Pancreas (tissue), 10 donors: ENCODE data around the gene FAM186B. TPM values are rescaled to one million over a fixed set of nuclear protein-coding genes. Genes with fewer than 3 reads are reported as not detected.

Experiments used
- ATAC-seq, 4 donors: fragments of 200-7000 bp; cut with Tn5 transposase; one replicate each; pipeline versions ENCODE4 v1.8.0 to v1.9.1; 2020; ENCODE audit warnings: mild to moderate bottlenecking in 4 of 4, moderate library complexity in 4 of 4
- DNase-seq, 6 donors: peaks; one replicate each; pipeline ENCODE4 v3.0.0-alpha.2; 2020
- FAIRE-seq: peaks from 2 replicates; lab custom pipeline; 2012; peaks lifted over from hg19 to GRCh38; lab: Jason Lieb, UNC
- H3K27ac ChIP-seq, 4 donors: fragments of 200-600 bp; sonication (generic); 1 replicate in 3 of 4; 2 replicates in 1 of 4; pipeline versions ENCODE4 v1.5.0 to v1.8.0; 2020
- H3K27me3 ChIP-seq, 4 donors: fragments of 200-600 bp; one replicate each; pipeline ENCODE4 v1.8.0; 2021
- H3K36me3 ChIP-seq, 3 donors: fragments of 200-600 bp; sonication (generic) in 1 of 3; one replicate each; pipeline versions ENCODE4 v1.5.0 to v1.8.0; 2020 to 2021
- H3K4me1 ChIP-seq, 3 donors: fragments of 200-600 bp; one replicate each; pipeline ENCODE4 v1.8.0; 2021
- H3K4me3 ChIP-seq, 4 donors: fragments of 200-600 bp; sonication (generic) in 2 of 4; one replicate each; pipeline versions ENCODE4 v1.5.0 to v1.8.0; 2020 to 2021
- H3K9me3 ChIP-seq, 4 donors: fragments of 200-600 bp; one replicate each; pipeline ENCODE4 v1.8.0; 2021
- WGBS, 2 donors: extraction: QIAGEN DNeasy Blood & Tissue Kit; methylation state at CpG; one replicate each; pipeline ENCODE4 v1.1.7; 2013; 5-methylcytosine and 5-hydroxymethylcytosine counted together
- intact Hi-C, 3 donors: fragments of 100-400 bp; cut with DNase I; formaldehyde crosslinking; loops; one replicate each; pipeline versions ENCODE4 v1.11.1 to v1.14.2; 2022
- polyA plus RNA-seq, 2 donors: library from polyadenylated mRNA; stranded (reverse); fragments of 200-250 nt; gene quantifications; one replicate each; pipeline ENCODE4 v1.2.3, GENCODE V29; 2013
- total RNA-seq, 6 donors: library from RNA; stranded (reverse); fragmentation: NEBNext Ultra II Directional in 4 of 6; extraction: Animal tissue kit (Norgen Biotek cat#: 25700) in 4 of 6; gene quantifications; one replicate each; pipeline versions ENCODE4 v1.2.1 to v1.2.4, GENCODE V29; 2021 to 2023
- TF ChIP-seq, protein P1 (sequence below), 4 donors: fragments of 200-600 bp; sonication (generic) in 3 of 4; IDR thresholded peaks; one replicate each; pipeline versions ENCODE4 v1.5.0 to v1.8.0; 2021; ENCODE audit warnings: antibody characterized with exemption in 4 of 4
- donor health status: healthy with polysubstance abuse.
- donor health status: DM: no; HTN: no; CAD: no; lungs with moderate emphysema.
- donor health status: DM: no; HTN: no; CAD: no.
- donor health status: control.
- donor health status: control.
- donor health status: Bipolar disorder and iron deficiency.
- donor health status: DM: yes; HTN: yes; CAD: no.
- donor health status: DM: no; HTN: no; CAD: no.
- donor health status: DM: no; HTN: no; CAD: no.
- donor health status: DM: yes; HTN: yes; CAD: no.

The FAM186B gene
- total and polyA plus RNA-seq, 8 donors: 0.49 to 1.7 (median 0.74) TPM

DNA sequence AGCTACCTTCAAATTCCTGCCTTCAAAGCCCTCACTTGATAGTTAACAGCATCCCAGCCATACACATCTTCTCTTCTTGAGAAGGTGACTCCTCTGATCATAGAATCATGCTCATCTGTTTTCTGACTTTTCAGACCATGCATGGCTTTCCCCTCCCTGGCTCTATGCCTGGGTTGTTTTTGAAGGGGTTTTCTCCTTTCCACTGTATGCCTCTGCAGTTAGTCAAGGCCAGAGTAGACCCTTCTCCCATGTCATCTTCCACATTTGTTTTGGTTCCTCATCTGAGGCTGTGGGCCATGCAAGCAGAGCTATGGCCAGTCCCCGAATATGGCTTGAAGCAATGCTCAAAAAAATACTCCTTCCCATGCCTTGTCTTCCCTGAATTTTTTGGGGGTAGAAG lies 23.2 kb downstream of the FAM186B start:
- DNase-seq: no peak
- Histone ChIP-seq H3K4me3 (no peak overlapping the region), H3K36me3 (no peaks in the 10 kb centered on the region), H3K27me3 (no peaks in the 10 kb centered on the region), H3K27ac (no peak overlapping the region), H3K9me3 (no peaks in the 10 kb centered on the region), H3K4me1 (peaks cover 0 to 4% (median 4%) of the 10 kb centered on the region in 3 donors)
- ATAC-seq: no peak
- 94 to 100% methylated on average over 1 of the region's 1 CpG for WGBS, 2 donors
- no peak for FAIRE-seq
- intact Hi-C loops: no loop called here
- TF ChIP-seq, protein P1, sequence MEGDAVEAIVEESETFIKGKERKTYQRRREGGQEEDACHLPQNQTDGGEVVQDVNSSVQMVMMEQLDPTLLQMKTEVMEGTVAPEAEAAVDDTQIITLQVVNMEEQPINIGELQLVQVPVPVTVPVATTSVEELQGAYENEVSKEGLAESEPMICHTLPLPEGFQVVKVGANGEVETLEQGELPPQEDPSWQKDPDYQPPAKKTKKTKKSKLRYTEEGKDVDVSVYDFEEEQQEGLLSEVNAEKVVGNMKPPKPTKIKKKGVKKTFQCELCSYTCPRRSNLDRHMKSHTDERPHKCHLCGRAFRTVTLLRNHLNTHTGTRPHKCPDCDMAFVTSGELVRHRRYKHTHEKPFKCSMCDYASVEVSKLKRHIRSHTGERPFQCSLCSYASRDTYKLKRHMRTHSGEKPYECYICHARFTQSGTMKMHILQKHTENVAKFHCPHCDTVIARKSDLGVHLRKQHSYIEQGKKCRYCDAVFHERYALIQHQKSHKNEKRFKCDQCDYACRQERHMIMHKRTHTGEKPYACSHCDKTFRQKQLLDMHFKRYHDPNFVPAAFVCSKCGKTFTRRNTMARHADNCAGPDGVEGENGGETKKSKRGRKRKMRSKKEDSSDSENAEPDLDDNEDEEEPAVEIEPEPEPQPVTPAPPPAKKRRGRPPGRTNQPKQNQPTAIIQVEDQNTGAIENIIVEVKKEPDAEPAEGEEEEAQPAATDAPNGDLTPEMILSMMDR (IDR thresholded peaks at IDR 0.05): no peak

DNA sequence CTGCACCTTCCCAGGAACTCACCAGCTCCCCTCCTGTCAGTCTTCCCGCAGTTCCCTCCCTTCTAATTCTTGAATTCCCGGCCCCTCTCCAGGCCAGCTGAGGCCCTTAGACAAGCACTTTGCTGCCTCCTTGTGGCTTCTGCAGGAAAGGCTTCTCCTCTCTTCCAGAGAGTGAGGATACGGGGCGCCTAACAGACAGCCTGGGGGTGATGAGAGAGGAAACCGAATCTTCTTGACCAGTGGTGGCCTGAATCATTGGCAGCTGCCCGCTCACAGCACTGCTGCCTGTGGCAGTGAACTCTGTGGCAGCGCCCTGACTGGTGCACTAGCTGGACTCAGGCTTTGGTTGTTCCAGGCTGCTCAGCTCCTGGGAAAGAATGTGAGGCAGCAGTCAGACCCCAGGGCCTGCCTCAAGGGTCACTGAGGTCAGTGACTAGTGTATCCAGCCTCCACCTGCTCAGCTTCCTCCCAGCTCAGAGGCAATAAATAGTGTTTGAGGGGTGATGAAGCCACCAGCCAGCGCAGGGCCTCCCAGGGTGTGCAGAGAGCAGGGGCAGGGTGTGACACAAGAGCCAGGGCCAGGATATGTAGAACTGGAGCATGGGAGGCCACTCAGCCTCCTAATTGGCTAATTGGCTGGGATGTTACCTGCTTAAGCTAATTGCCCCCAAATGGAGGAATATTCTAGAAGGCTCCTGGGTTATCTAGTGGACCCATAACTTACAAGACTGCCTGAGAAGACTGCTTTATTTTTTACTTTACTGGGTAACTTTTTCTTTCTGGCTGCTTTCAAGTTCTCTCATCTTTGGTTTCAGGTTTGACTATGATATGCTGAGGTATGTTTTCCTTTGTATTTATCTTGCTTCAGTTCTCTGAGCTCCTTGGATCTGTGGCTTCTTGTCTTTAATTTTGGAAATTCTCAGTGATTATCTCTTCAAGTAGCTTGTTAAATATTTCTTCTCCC lies 24.6 kb downstream of the FAM186B start:
- DNase-seq (peak; percentile 72 to 83 (median 78)), ATAC-seq (peak; percentile 90 to 99 (median 94)), FAIRE-seq (no peak)
- peaks cover 0 to 4% (median 4%) of the 10 kb centered on the region in 3 donors for H3K4me1 ChIP-seq
- intact Hi-C loops: no loop called here
- H3K4me3 ChIP-seq: no peak overlapping the region
- no peak overlapping the region for H3K27ac ChIP-seq
- TF ChIP-seq, protein P1 (IDR thresholded peaks at IDR 0.05): peak; percentile 67 to 74 (median 71)
- no peaks in the 10 kb centered on the region for H3K27me3 ChIP-seq
- H3K36me3 ChIP-seq: no peaks in the 10 kb centered on the region
- no peaks in the 10 kb centered on the region for H3K9me3 ChIP-seq
- WGBS, 2 donors: 21 to 28% methylated on average over 8 of the region's 8 CpGs

DNA sequence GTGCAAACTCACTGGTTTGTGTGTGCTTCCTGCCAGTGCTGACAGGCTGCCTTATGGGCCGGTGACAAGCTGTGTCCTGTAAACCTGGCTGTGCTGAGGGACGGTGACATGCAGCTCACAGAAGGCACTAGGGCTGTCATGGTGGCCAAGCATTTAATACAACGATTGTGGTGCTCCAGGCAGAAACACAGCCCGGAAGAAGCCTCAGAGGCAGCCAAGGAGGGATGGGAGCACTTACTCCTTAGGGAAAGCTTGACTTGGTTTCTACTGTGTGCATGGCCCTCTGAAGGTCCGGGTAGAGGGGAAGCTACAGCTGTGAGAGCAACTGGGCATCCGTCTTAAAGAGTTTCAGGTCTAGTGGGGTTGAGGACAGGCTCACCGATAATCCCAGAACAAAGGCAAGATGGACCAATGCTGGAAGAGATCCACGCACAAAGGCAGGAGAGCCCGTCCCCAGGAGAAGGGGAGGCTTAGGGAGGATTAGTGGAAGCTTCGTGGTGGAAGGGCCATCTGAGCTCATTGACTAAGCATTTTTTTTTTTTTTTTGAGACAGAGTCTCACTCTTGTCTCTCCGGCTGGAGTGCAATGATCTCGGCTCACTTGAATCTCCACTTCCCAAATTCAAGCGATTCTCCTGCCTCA lies 26.8 kb downstream of the FAM186B start:
- DNase-seq (no peak), ATAC-seq (no peak), FAIRE-seq (no peak)
- TF ChIP-seq, protein P1 (IDR thresholded peaks at IDR 0.05): no peak
- H3K36me3 ChIP-seq: peaks cover 0 to 3% (median 0%) of the 10 kb centered on the region in 3 donors
- no peaks in the 10 kb centered on the region for H3K9me3 ChIP-seq
- no peak overlapping the region for H3K4me3 ChIP-seq
- intact Hi-C loops: loop anchor here in 2 of 3 donors (10.0 kb wide), 2 partner anchors 214 to 224 kb away; partner anchors contain the start of gene SPATS2 (in 1 of the 2)
- H3K27ac ChIP-seq: no peak overlapping the region
- H3K27me3 ChIP-seq: no peaks in the 10 kb centered on the region
- H3K4me1 ChIP-seq: peaks cover 0 to 4% (median 4%) of the 10 kb centered on the region in 3 donors
- WGBS, 2 donors: 80 to 83% methylated on average over 13 of the region's 13 CpGs

DNA sequence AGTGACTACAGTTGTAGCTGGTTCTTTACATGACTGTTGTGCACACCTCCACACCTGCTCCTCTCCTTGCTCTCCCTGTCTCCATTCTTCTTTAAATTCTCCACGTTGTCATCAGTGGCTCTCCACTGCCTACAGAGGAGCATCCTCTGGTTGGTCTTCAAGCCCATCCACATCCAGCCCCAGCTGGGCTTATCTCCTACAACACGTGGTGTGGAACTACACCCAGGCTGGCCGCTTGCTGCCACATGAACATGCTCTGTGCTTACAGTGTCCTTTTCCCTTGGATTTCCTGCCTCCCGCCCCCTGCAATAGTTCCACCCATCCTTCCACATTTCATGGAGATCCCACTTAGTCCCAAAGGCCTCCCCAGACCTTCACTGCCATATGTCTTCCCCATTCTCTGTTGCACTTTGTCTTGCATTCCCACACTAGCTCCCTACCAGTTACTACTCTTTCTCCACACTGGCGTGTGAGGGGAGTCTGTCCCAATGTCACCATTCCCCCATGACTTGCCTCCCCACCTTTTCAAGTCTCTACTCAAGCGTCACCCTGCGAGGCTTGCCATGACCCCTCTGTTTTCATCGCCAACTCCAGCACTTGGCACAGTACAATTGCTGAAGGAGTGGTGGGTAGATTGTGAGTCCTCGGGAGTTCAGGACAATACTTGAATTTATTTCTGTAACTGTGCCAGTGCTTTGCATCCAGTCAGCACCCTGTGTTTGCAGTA lies 27.7 kb downstream of the FAM186B start:
- intact Hi-C loops: loop anchor here in 2 of 3 donors (10.0 kb wide), 2 partner anchors 213 to 223 kb away; partner anchors contain the start of gene SPATS2 (in 1 of the 2)
- DNase-seq: no peak
- Histone ChIP-seq H3K4me1 (peaks cover 0 to 4% (median 1%) of the 10 kb centered on the region in 3 donors), H3K4me3 (no peak overlapping the region), H3K27me3 (no peaks in the 10 kb centered on the region), H3K9me3 (no peaks in the 10 kb centered on the region), H3K36me3 (peaks cover 0 to 3% (median 0%) of the 10 kb centered on the region in 3 donors), H3K27ac (no peak overlapping the region)
- no peak for ATAC-seq
- 73 to 76% methylated on average over 9 of the region's 9 CpGs for WGBS, 2 donors
- FAIRE-seq: no peak
- TF ChIP-seq, protein P1 (IDR thresholded peaks at IDR 0.05): no peak
